ENCODE results near the gene ANKRD29.

Gene ANKRD29

GRCh38 chr18:23636071-23636399 lies 26.7 kb downstream of the ANKRD29 start:
- Histone ChIP-seq H3K9me3 (ENCODE audit: control insufficient read depth, low read length) (no peaks in the 10 kb centered on the region), H3K4me1 (ENCODE audit: control insufficient read depth, insufficient read depth, low read length) (peaks cover 21% of the 10 kb centered on the region), H3K9ac (ENCODE audit: low read length) (no peak overlapping the region), H3K27me3 (ENCODE audit: control insufficient read depth, insufficient read depth, low read length) (no peaks in the 10 kb centered on the region), H3K36me3 (ENCODE audit: control insufficient read depth, insufficient read depth, low read length) (no peaks in the 10 kb centered on the region), H3K4me3 (ENCODE audit: low read length) (no peak overlapping the region)

- peaks cover 21% of the 10 kb centered on the region for H3K4me1 ChIP-seq (ENCODE audit: control insufficient read depth, insufficient read depth, low read length)
- H3K27me3 ChIP-seq (ENCODE audit: control insufficient read depth, insufficient read depth, low read length), result no peaks in the 10 kb centered on the region
- H3K9ac ChIP-seq (ENCODE audit: low read length), result no peak overlapping the region
Measured at GRCh38 chr18:23635283-23636070, 27.2 kb downstream of the ANKRD29 start.

GRCh38 chr18:23634692-23635091 lies 28.0 kb downstream of the ANKRD29 start:
- H3K27me3 ChIP-seq (ENCODE audit: control insufficient read depth, insufficient read depth, low read length), result no peaks in the 10 kb centered on the region
- peaks cover 26% of the 10 kb centered on the region for H3K4me1 ChIP-seq (ENCODE audit: control insufficient read depth, insufficient read depth, low read length)
- H3K4me3 ChIP-seq (ENCODE audit: low read length), result no peak overlapping the region
- H3K36me3 ChIP-seq (ENCODE audit: control insufficient read depth, insufficient read depth, low read length), result no peaks in the 10 kb centered on the region
- H3K9me3 ChIP-seq (ENCODE audit: control insufficient read depth, low read length), result no peaks in the 10 kb centered on the region
- H3K9ac ChIP-seq (ENCODE audit: low read length), result no peak overlapping the region

More at GRCh38 chr18:23635283-23636070, 27.2 kb downstream of the ANKRD29 start:
- no peak overlapping the region for H3K4me3 ChIP-seq (ENCODE audit: low read length)
- H3K36me3 ChIP-seq (ENCODE audit: control insufficient read depth, insufficient read depth, low read length), result no peaks in the 10 kb centered on the region
- H3K9me3 ChIP-seq (ENCODE audit: control insufficient read depth, low read length), result no peaks in the 10 kb centered on the region

GRCh38 chr18:23632615-23633014 lies 30.1 kb downstream of the ANKRD29 start:
- H3K9me3 ChIP-seq (ENCODE audit: control insufficient read depth, low read length), result no peaks in the 10 kb centered on the region
- H3K9ac ChIP-seq (ENCODE audit: low read length), result no peak overlapping the region
- H3K4me3 ChIP-seq (ENCODE audit: low read length), result no peak overlapping the region
- H3K4me1 ChIP-seq (ENCODE audit: control insufficient read depth, insufficient read depth, low read length), result peaks cover 47% of the 10 kb centered on the region
- H3K27me3 ChIP-seq (ENCODE audit: control insufficient read depth, insufficient read depth, low read length), result no peaks in the 10 kb centered on the region
- H3K36me3 ChIP-seq (ENCODE audit: control insufficient read depth, insufficient read depth, low read length), result no peaks in the 10 kb centered on the region

GRCh38 chr18:23631746-23632145 lies 31.0 kb downstream of the ANKRD29 start:
- H3K36me3 ChIP-seq (ENCODE audit: control insufficient read depth, insufficient read depth, low read length), result no peaks in the 10 kb centered on the region
- H3K27me3 ChIP-seq (ENCODE audit: control insufficient read depth, insufficient read depth, low read length), result no peaks in the 10 kb centered on the region
- H3K9ac ChIP-seq (ENCODE audit: low read length), result no peak overlapping the region
- peaks cover 54% of the 10 kb centered on the region for H3K4me1 ChIP-seq (ENCODE audit: control insufficient read depth, insufficient read depth, low read length)
- no peaks in the 10 kb centered on the region for H3K9me3 ChIP-seq (ENCODE audit: control insufficient read depth, low read length)
- no peak overlapping the region for H3K4me3 ChIP-seq (ENCODE audit: low read length)

- Histone ChIP-seq H3K9me3 (ENCODE audit: control insufficient read depth, low read length) (no peaks in the 10 kb centered on the region), H3K36me3 (ENCODE audit: control insufficient read depth, insufficient read depth, low read length) (no peaks in the 10 kb centered on the region), H3K4me1 (ENCODE audit: control insufficient read depth, insufficient read depth, low read length) (peaks cover 57% of the 10 kb centered on the region), H3K4me3 (ENCODE audit: low read length) (no peak overlapping the region), H3K27me3 (ENCODE audit: control insufficient read depth, insufficient read depth, low read length) (no peaks in the 10 kb centered on the region), H3K9ac (ENCODE audit: low read length) (no peak overlapping the region)
Measured at GRCh38 chr18:23631312-23631711, 31.4 kb downstream of the ANKRD29 start.

GRCh38 chr18:23629444-23629946 lies 33.2 kb downstream of the ANKRD29 start:
- no peaks in the 10 kb centered on the region for H3K27me3 ChIP-seq (ENCODE audit: control insufficient read depth, insufficient read depth, low read length)
- H3K36me3 ChIP-seq (ENCODE audit: control insufficient read depth, insufficient read depth, low read length), result no peaks in the 10 kb centered on the region
- H3K9me3 ChIP-seq (ENCODE audit: control insufficient read depth, low read length), result no peaks in the 10 kb centered on the region
- no peak overlapping the region for H3K4me3 ChIP-seq (ENCODE audit: low read length)
- no peak overlapping the region for H3K9ac ChIP-seq (ENCODE audit: low read length)
- H3K4me1 ChIP-seq (ENCODE audit: control insufficient read depth, insufficient read depth, low read length), result peaks cover 46% of the 10 kb centered on the region

GRCh38 chr18:23627970-23628369 lies 34.7 kb downstream of the ANKRD29 start:
- H3K4me3 ChIP-seq (ENCODE audit: low read length), result no peak overlapping the region
- H3K4me1 ChIP-seq (ENCODE audit: control insufficient read depth, insufficient read depth, low read length), result peaks cover 46% of the 10 kb centered on the region
- no peaks in the 10 kb centered on the region for H3K27me3 ChIP-seq (ENCODE audit: control insufficient read depth, insufficient read depth, low read length)
- no peaks in the 10 kb centered on the region for H3K9me3 ChIP-seq (ENCODE audit: control insufficient read depth, low read length)
- no peaks in the 10 kb centered on the region for H3K36me3 ChIP-seq (ENCODE audit: control insufficient read depth, insufficient read depth, low read length)
- H3K9ac ChIP-seq (ENCODE audit: low read length), result no peak overlapping the region

- Histone ChIP-seq H3K27me3 (ENCODE audit: control insufficient read depth, insufficient read depth, low read length) (no peaks in the 10 kb centered on the region), H3K9ac (ENCODE audit: low read length) (no peak overlapping the region), H3K4me3 (ENCODE audit: low read length) (no peak overlapping the region), H3K36me3 (ENCODE audit: control insufficient read depth, insufficient read depth, low read length) (no peaks in the 10 kb centered on the region), H3K9me3 (ENCODE audit: control insufficient read depth, low read length) (no peaks in the 10 kb centered on the region), H3K4me1 (ENCODE audit: control insufficient read depth, insufficient read depth, low read length) (peaks cover 43% of the 10 kb centered on the region)
Measured at GRCh38 chr18:23627321-23627720, 35.4 kb downstream of the ANKRD29 start.

GRCh38 chr18:23626451-23627279 lies 36.0 kb downstream of the ANKRD29 start:
- H3K4me3 ChIP-seq (ENCODE audit: low read length), result no peak overlapping the region

GRCh38 chr18:23623040-23623439 lies 39.7 kb downstream of the ANKRD29 start:
- Histone ChIP-seq H3K36me3 (ENCODE audit: control insufficient read depth, insufficient read depth, low read length) (no peaks in the 10 kb centered on the region), H3K4me1 (ENCODE audit: control insufficient read depth, insufficient read depth, low read length) (peaks cover 22% of the 10 kb centered on the region), H3K4me3 (ENCODE audit: low read length) (no peak overlapping the region), H3K9me3 (ENCODE audit: control insufficient read depth, low read length) (no peaks in the 10 kb centered on the region), H3K27me3 (ENCODE audit: control insufficient read depth, insufficient read depth, low read length) (peaks cover 19% of the 10 kb centered on the region), H3K9ac (ENCODE audit: low read length) (no peak overlapping the region)

More at GRCh38 chr18:23626451-23627279, 36.0 kb downstream of the ANKRD29 start:
- no peak overlapping the region for H3K9ac ChIP-seq (ENCODE audit: low read length)
- H3K4me1 ChIP-seq (ENCODE audit: control insufficient read depth, insufficient read depth, low read length), result peaks cover 40% of the 10 kb centered on the region
- H3K27me3 ChIP-seq (ENCODE audit: control insufficient read depth, insufficient read depth, low read length), result no peaks in the 10 kb centered on the region
- no peaks in the 10 kb centered on the region for H3K36me3 ChIP-seq (ENCODE audit: control insufficient read depth, insufficient read depth, low read length)
- no peaks in the 10 kb centered on the region for H3K9me3 ChIP-seq (ENCODE audit: control insufficient read depth, low read length)

GRCh38 chr18:23619388-23619881 lies 43.3 kb downstream of the ANKRD29 start:
- peak overlapping the region; percentile 50 for H3K4me3 ChIP-seq (ENCODE audit: low read length)
- peaks cover 7% of the 10 kb centered on the region for H3K4me1 ChIP-seq (ENCODE audit: control insufficient read depth, insufficient read depth, low read length)
- H3K9me3 ChIP-seq (ENCODE audit: control insufficient read depth, low read length), result no peaks in the 10 kb centered on the region
- H3K9ac ChIP-seq (ENCODE audit: low read length), result peak overlapping the region; percentile 17
- no peaks in the 10 kb centered on the region for H3K36me3 ChIP-seq (ENCODE audit: control insufficient read depth, insufficient read depth, low read length)
- peaks cover 19% of the 10 kb centered on the region for H3K27me3 ChIP-seq (ENCODE audit: control insufficient read depth, insufficient read depth, low read length)
